ENCODE data around the gene FOXA1. TPM values are rescaled to one million over a fixed set of nuclear protein-coding genes. Genes with fewer than 3 reads are reported as not detected.

FOXA1 gene
- not detected for total RNA-seq

DNA sequence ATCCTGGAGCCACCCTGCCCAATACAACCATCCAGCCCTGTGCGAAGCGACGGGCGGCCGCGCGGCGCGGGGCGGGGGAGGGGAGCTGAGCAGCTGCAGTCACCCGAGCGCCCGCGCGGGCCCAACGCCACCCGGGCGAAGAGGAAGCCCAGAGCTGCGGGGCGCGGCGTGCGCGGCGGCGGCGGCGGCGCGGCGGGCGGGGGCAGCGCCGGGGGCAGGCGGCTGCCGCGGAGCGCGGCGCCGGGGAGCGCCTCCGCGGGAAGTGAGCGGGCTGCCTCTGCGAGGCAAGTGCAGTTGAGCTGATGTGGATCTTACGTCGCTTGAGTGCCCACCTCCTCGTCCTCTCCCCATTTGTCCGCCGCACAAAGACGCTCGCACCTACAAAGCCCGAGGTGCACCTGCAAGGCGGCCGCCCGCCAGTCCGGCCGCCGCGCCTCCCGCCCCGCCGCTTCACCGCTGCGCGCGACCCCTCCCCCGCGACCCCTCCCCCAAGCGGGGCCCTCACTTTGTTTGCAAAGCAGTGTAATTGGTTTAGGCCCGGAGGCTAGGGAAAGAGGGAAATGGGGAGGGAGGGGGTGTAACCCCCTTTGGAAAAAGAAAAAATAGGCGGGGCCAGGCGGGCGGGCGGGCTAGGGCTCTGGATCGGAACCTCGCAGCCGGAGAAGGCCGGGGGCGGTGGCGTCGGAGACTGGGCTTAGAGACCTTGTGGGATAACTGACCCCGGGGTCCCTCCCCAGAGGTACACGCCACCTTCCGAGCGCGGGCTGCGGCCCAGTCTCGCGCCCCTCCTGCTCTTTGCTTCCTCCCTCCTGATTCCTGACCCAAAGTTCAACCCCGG lies at the start of gene FOXA1, which contains the start of gene TTC6:
Gene FOXA1, minus strand, starts transcription at position 279 of the 838 bp plus-strand sequence. Its CDS starts 277 bp downstream, at position 2.
Gene TTC6, plus strand, starts transcription at position 659 of the 838 bp plus-strand sequence. CDS start 26,436 bp downstream, outside the sequence.
- H3K36me3 Mint-ChIP-seq (ENCODE audit: low read depth): peaks cover 24% of the 10 kb centered on the region

DNA sequence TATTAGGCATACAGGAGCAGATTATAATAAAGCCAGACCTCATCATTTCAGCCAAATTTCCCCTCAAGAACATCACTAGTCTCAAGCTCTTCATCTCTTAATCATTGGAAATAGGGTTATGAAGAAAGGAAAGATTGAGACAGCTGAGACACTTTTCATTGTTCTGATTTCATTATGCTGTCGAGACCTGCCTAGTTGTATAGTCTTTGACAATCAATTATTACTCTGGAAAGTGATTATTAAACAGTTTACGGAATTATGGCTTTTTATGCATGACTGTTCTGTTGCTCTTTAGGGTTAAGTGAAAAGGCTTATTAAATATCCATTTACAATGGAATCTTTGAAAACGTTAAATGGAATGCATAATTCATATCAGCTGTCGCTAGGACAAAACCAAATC lies 48.7 kb upstream of the FOXA1 start:
- no peak for ATAC-seq
- Mint-ChIP-seq H3K27ac (no peak overlapping the region), H3K9me3 (ENCODE audit: insufficient read depth) (no peaks in the 10 kb centered on the region), H3K27me3 (ENCODE audit: low read depth) (no peaks in the 10 kb centered on the region), H3K36me3 (ENCODE audit: low read depth) (no peaks in the 10 kb centered on the region), H3K4me1 (ENCODE audit: low read depth) (no peaks in the 10 kb centered on the region), H3K4me3 (no peak overlapping the region)
- CTCF ChIA-PET: no interaction called here
- POLR2A ChIA-PET: no interaction called here
- no peak for DNase-seq

More for the DNA sequence above, at the start of gene FOXA1, which contains the start of gene TTC6:
- CTCF ChIA-PET: no interaction called here
- Mint-ChIP-seq H3K27ac (peak within 1 kb of the TSS; percentile 60), H3K9me3 (ENCODE audit: insufficient read depth) (peaks cover 14% of the 10 kb centered on the region), H3K4me3 (peak within 1 kb of the TSS; percentile 54), H3K27me3 (ENCODE audit: low read depth) (peaks cover 66% of the 10 kb centered on the region), H3K4me1 (ENCODE audit: low read depth) (peaks cover 23% of the 10 kb centered on the region)
- ATAC-seq (peak; percentile 55), DNase-seq (no peak)
- POLR2A ChIA-PET: no interaction called here

DNA sequence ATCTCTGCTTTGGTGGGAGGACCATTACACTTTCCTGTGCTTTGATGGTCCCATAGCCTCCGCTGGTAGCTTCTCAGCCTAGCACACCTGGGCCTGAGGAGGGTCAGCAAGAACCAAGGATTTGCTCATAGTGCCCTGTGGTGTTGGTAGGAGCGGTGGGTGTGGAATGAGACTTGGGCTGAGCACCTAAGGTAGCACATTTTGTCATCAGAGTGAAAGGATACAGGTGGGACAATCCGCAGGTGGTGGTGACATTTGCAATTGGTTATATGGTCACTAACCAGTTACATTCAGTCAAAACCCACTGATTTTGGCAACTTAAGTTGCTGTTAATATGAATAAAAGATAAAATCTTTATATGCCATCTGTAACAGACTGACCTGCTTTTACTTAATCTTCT lies 47.1 kb upstream of the FOXA1 start:
- ATAC-seq (no peak), DNase-seq (no peak)
- no peaks in the 10 kb centered on the region for H3K27me3 Mint-ChIP-seq (ENCODE audit: low read depth)
- no peaks in the 10 kb centered on the region for H3K9me3 Mint-ChIP-seq (ENCODE audit: insufficient read depth)
- no peak overlapping the region for H3K27ac Mint-ChIP-seq
- no peak overlapping the region for H3K4me3 Mint-ChIP-seq
- no peaks in the 10 kb centered on the region for H3K4me1 Mint-ChIP-seq (ENCODE audit: low read depth)
- ChIA-PET POLR2A (no interaction called here), CTCF (no interaction called here)
- no peaks in the 10 kb centered on the region for H3K36me3 Mint-ChIP-seq (ENCODE audit: low read depth)

DNA sequence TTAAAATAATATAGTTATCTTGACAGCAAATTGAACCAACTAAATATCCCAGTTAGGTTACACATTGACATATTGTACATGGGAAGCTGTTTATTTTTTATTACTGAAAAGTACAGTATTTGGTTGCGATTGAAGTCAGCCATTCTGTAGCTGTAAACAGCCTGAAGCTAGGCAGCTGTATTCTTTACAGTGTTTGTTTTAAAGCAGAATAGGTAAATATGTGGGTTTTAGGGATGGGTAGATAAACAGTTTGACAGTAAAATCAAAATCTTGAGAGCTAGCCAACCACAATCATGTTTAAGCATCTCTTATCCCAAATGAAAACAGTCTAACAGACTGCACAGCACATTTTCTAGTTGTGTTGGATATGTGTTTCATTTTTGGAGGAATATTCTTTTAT lies 46.1 kb upstream of the FOXA1 start:
- H3K27ac Mint-ChIP-seq: no peak overlapping the region
- H3K4me1 Mint-ChIP-seq (ENCODE audit: low read depth): no peaks in the 10 kb centered on the region
- ChIA-PET POLR2A (no interaction called here), CTCF (no interaction called here)
- no peaks in the 10 kb centered on the region for H3K9me3 Mint-ChIP-seq (ENCODE audit: insufficient read depth)
- no peak overlapping the region for H3K4me3 Mint-ChIP-seq
- DNase-seq (no peak), ATAC-seq (no peak)
- H3K36me3 Mint-ChIP-seq (ENCODE audit: low read depth): no peaks in the 10 kb centered on the region
- H3K27me3 Mint-ChIP-seq (ENCODE audit: low read depth): no peaks in the 10 kb centered on the region

DNA sequence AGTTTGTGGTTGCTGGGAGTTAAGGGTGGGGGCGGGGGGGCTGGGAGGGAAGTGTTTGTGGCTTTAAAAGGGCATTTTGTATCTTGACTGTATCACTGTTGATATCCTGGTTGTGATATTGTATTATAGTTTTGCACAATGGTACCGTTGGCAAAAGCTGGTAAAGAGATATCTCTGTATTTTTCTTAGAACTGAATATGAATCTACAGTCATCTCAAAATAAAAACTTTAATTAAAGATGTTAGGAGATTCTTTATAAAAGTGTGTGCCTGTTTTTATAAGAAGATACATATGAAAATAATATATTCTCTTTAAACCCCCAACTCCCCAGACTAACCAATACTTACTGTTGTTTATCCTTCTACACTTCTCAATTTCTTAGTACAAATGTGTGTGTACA lies 43.5 kb upstream of the FOXA1 start:
- POLR2A ChIA-PET: no interaction called here
- no peak overlapping the region for H3K27ac Mint-ChIP-seq

DNA sequence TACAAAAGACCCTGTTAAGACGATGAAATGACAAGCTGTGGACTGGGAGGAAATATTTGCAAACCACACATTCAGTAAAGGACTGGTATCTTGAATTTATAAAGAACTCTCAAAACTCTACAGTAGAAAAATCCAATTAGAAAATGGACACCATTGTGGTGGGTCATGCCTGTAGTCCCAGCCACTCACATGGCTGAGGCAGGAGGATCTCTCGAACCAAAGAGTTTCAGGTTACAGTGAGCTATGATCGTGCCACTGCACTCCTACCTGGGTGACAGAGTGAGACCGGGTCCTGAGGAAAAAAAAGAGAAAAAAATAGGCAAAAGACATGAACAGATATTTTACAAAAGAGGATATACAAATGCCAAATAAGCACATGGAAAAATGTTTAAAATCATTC lies 42.3 kb upstream of the FOXA1 start:
- Mint-ChIP-seq H3K4me1 (ENCODE audit: low read depth) (no peaks in the 10 kb centered on the region), H3K27ac (no peak overlapping the region), H3K36me3 (ENCODE audit: low read depth) (no peaks in the 10 kb centered on the region), H3K4me3 (no peak overlapping the region), H3K27me3 (ENCODE audit: low read depth) (no peaks in the 10 kb centered on the region), H3K9me3 (ENCODE audit: insufficient read depth) (no peaks in the 10 kb centered on the region)
- CTCF ChIA-PET: no interaction called here
- POLR2A ChIA-PET: no interaction called here
- no peak for DNase-seq
- ATAC-seq: no peak

More for the DNA sequence above, 43.5 kb upstream of the FOXA1 start:
- Mint-ChIP-seq H3K9me3 (ENCODE audit: insufficient read depth) (no peaks in the 10 kb centered on the region), H3K4me3 (no peak overlapping the region), H3K4me1 (ENCODE audit: low read depth) (no peaks in the 10 kb centered on the region), H3K36me3 (ENCODE audit: low read depth) (no peaks in the 10 kb centered on the region), H3K27me3 (ENCODE audit: low read depth) (no peaks in the 10 kb centered on the region)
- ATAC-seq: no peak
- DNase-seq: no peak
- CTCF ChIA-PET: no interaction called here

DNA sequence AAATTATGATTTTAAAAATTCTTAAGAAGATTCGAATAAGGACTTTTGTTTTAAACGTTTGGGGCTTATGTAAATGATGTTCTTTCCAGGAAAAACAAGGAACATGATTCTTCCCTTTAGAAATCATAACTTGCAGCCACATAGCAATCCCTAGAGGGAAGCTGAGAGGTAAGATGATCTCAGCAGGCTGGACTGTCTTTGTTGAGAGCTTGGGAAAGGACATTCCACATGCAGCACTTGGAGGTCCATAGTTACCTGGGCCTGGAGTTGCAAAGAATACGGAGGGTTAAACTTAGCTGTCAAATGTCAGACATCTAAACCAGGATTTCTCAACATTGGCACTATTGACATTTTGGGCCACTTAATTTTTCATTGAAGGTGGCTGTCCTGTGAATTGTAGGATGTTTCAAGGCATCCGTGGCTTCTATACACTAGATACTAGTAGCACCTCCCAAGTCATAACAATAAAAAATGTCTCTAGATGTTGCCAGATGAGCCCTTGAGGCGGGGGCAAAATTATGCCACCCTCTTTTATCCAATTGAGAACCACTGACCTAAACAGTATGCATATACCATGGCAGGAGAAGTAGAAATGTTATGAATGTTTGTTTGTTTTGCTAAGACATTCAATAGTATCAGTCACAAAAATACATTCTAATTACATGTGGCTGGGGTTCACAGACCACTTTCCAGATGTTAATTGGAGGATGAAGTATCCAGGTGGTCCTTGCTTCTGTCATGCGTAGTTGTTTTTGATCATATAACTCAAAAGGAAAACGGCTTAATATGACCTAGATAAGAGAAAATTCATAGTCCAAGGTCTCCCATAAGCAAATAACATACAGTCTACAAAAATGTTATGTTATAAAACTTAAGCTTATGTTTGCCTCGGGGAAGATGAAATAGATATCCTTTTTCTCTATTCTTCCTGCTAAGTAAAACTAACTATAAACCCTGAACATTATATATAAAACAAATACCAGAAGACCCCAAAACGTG lies 30.8 kb upstream of the FOXA1 start:
- no peak for ATAC-seq
- CTCF ChIA-PET: no interaction called here
- Mint-ChIP-seq H3K36me3 (ENCODE audit: low read depth) (no peaks in the 10 kb centered on the region), H3K4me1 (ENCODE audit: low read depth) (no peaks in the 10 kb centered on the region), H3K9me3 (ENCODE audit: insufficient read depth) (no peaks in the 10 kb centered on the region), H3K27me3 (ENCODE audit: low read depth) (peaks cover 4% of the 10 kb centered on the region), H3K27ac (no peak overlapping the region), H3K4me3 (no peak overlapping the region)
- POLR2A ChIA-PET: no interaction called here
- no peak for DNase-seq

DNA sequence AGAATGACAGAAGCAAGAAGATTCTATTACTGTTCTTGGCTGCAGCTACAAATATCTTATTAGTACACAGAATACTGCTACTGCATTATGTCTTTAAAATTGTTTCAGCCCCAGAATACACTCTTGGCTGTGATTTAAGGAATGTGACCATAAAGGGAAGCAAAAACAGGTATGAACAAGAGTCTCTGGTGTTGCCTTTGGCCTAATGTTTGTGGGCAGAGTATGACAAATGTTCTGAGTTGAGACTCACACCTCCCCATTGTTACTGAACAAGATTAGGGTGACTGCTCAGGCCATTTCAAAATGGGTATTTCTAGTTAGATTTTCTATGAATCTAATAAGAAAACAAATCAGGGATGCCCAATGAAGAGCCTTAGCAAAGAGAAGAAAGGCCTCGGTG lies 28.9 kb upstream of the FOXA1 start:
- Mint-ChIP-seq H3K9me3 (ENCODE audit: insufficient read depth) (no peaks in the 10 kb centered on the region), H3K4me3 (no peak overlapping the region), H3K27ac (no peak overlapping the region), H3K4me1 (ENCODE audit: low read depth) (no peaks in the 10 kb centered on the region), H3K36me3 (ENCODE audit: low read depth) (no peaks in the 10 kb centered on the region), H3K27me3 (ENCODE audit: low read depth) (peaks cover 4% of the 10 kb centered on the region)
- no peak for ATAC-seq
- POLR2A ChIA-PET: no interaction called here
- CTCF ChIA-PET: no interaction called here
- DNase-seq: no peak

DNA sequence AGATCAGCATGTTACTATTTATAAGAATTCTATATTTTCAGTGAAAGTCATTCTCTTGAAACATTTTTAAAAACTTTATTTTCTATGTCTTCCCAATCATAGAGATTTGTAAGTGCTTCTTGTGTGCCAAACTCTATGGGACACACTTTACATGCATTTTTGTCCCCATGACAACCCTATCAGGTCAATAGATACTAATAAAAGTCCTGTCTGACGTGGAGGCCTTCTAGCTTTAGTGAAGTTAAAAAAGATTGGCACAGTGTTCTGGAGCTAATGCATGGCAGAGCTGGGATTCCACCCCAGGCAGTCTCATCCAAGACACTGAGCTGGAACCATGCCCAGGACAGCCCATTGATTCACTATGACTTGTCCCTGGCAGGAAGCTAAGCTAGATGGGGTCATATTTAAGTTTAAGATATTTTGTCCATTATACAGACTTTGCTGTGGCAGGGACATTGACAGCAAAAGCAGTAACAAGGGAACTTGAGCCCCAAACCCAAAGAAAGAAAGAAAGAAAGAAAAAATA lies 28.4 kb upstream of the FOXA1 start:
- Mint-ChIP-seq H3K9me3 (ENCODE audit: insufficient read depth) (no peaks in the 10 kb centered on the region), H3K27ac (no peak overlapping the region), H3K36me3 (ENCODE audit: low read depth) (no peaks in the 10 kb centered on the region), H3K4me3 (no peak overlapping the region), H3K27me3 (ENCODE audit: low read depth) (peaks cover 4% of the 10 kb centered on the region), H3K4me1 (ENCODE audit: low read depth) (no peaks in the 10 kb centered on the region)
- ChIA-PET CTCF (no interaction called here), POLR2A (no interaction called here)
- no peak for DNase-seq
- ATAC-seq: no peak

DNA sequence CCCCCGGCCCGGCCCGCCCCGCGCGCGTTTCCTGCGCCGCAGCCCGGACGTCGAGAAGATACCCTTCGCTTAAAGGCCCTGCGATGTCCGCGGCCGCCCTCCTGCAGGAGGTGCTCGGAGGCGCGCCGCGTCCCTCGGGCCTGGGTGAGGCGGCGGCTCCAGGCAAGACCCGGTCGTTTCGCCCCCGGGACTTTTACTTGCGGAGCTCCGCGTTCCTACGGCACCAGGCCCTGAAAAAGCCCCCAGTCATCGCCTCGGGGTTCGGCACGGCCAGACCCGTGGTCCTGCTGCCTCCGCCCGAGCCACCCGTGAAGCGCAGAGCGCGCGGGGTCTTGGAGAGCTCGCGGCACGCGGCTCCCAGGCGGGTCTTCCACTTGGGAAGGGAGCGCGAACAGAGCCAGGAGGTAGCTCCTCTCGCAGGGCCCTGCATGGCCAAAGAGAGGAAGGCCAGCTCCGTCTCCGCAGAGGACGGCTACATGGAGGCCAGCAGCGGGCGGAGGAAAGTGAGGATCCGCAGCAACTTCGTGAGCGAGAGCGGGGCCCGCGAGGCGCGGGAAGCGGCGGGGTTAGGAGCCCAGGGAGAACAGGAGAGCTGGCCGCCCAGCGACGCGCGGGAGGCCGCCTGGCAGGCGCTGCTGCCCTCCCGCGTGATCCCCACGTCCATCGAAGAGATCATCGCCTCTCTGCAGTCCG lies 27.3 kb upstream of the FOXA1 start:
- no peak for ATAC-seq
- Mint-ChIP-seq H3K27me3 (ENCODE audit: low read depth) (peaks cover 4% of the 10 kb centered on the region), H3K4me3 (no peak overlapping the region), H3K4me1 (ENCODE audit: low read depth) (no peaks in the 10 kb centered on the region), H3K36me3 (ENCODE audit: low read depth) (no peaks in the 10 kb centered on the region), H3K27ac (no peak overlapping the region), H3K9me3 (ENCODE audit: insufficient read depth) (no peaks in the 10 kb centered on the region)
- ChIA-PET POLR2A (no interaction called here), CTCF (no interaction called here)
- no peak for DNase-seq

DNA sequence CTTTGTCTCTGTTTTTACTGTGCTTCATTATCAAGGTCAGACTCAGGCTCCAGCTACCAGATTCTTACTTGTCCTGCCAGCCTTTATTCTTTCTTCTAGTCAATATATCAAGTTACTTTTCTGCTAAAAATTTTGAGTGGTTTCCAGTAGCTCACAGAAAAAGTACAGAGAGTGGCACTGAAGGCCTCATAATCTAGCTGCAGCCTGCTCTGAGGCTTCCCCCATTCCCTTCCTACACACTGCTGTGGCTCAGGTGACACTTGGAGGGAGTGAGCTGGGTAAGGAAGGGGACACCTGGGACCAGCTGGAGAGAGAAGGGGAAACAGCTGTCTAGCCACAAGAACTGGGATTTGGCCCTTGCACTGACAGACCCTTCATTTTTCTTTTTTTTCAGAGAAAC lies 25.8 kb upstream of the FOXA1 start:
- Mint-ChIP-seq H3K36me3 (ENCODE audit: low read depth) (no peaks in the 10 kb centered on the region), H3K4me1 (ENCODE audit: low read depth) (no peaks in the 10 kb centered on the region), H3K27me3 (ENCODE audit: low read depth) (peaks cover 4% of the 10 kb centered on the region), H3K4me3 (no peak overlapping the region), H3K9me3 (ENCODE audit: insufficient read depth) (peaks cover 9% of the 10 kb centered on the region), H3K27ac (no peak overlapping the region)
- POLR2A ChIA-PET: no interaction called here
- CTCF ChIA-PET: no interaction called here
- ATAC-seq (no peak), DNase-seq (no peak)
